Vagina (tissue), 2 donors: Measurements from ENCODE around the gene CAPZA3.

Source experiments
- CTCF ChIP-seq, 3 experiments: fragments of 450-650 bp in 2 of 3; fragments of 200-600 bp in 1 of 3; sonication (generic) in 1 of 3; IDR thresholded peaks; one replicate each; pipeline ENCODE4 v1.5.1; 2017 to 2019; ENCODE audit warnings: antibody characterized with exemption in 3 of 3, mild to moderate bottlenecking in 2 of 3, moderate library complexity in 2 of 3
- POLR2A ChIP-seq, 2 donors: fragments of 450-650 bp; IDR thresholded peaks; one replicate each; pipeline ENCODE4 v1.6.1; 2017; ENCODE audit warnings: antibody characterized with exemption in 2 of 2, mild to moderate bottlenecking in 2 of 2, moderate library complexity in 2 of 2

GRCh38 chr12:18750085-18750484 is 12.2 kb downstream of the CAPZA3 start:
- TF ChIP-seq CTCF (IDR thresholded peaks at IDR 0.05) (no peak), POLR2A (IDR thresholded peaks at IDR 0.05) (no peak)
